ENCODE measurements around the gene LSAMP.
"Not testable (repeated sequence)": the region's sequence is repeated elsewhere in the genome, so short reads cannot be mapped to it uniquely, and the experiment has no call there.

Gene LSAMP

GRCh38 chr3:116230431-116231020 is 214.8 kb downstream of the LSAMP start:
- DNase-seq: no peak

DNA sequence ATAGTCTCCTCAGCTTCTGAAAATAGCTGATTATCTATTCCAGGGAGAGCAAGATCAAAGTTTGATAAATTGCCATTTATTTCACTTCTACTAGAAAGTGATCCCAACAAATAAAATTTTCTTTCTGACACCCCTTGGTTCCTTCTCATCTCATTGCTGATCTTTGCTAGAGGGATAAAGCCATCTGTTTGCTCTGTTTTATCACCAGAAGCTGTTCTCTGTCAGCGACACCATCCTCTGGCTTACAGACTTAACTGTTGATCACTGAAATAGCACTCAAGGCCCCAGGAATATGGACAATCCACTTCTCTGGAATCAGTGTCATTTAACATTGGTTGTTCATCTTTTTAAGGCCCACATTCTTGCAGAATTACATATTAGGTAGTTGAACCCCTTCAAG is 219.0 kb downstream of the LSAMP start:
- no peak for DNase-seq

- DNase-seq: no peak
These were observed 228.5 kb downstream of the LSAMP start for GRCh38 chr3:116216761-116217160.

DNA sequence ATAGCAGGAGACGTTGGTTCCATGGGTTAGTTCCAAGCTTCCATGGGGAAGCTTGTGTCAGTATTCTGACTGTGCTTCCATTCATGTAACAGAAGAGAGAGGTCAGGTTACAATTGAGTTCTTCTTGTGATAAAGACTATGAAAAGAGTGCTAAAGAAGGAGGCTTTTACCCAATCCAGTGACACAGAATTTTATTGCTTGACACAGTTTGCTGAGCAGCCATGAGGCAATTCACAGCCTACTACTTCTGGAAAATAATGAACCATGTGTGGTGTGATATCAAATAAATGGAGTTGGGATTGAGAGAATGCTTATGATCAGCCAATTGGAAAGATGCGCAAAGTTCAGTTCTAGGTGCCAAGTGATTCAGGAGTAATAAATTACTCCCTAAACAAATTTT is 233.4 kb downstream of the LSAMP start:
- no peak for DNase-seq

DNA sequence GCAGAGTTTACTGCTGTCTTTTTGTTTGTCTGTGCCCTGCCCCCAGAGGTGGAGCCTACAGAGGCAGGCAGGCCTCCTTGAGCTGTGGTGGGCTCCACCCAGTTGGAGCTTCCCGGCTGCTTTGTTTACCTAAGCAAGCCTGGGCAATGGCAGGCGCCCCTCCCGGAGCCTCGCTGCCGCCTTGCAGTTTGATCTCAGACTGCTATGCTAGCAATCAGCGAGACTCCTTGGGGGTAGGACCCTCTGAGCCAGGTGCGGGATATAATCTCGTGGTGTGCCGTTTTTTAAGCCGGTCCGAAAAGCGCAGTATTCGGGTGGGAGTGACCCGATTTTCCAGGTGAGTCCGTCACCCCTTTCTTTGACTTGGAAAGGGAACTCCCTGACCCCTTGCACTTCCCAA is 236.5 kb downstream of the LSAMP start:
- DNase-seq: not testable (repeated sequence)

DNA sequence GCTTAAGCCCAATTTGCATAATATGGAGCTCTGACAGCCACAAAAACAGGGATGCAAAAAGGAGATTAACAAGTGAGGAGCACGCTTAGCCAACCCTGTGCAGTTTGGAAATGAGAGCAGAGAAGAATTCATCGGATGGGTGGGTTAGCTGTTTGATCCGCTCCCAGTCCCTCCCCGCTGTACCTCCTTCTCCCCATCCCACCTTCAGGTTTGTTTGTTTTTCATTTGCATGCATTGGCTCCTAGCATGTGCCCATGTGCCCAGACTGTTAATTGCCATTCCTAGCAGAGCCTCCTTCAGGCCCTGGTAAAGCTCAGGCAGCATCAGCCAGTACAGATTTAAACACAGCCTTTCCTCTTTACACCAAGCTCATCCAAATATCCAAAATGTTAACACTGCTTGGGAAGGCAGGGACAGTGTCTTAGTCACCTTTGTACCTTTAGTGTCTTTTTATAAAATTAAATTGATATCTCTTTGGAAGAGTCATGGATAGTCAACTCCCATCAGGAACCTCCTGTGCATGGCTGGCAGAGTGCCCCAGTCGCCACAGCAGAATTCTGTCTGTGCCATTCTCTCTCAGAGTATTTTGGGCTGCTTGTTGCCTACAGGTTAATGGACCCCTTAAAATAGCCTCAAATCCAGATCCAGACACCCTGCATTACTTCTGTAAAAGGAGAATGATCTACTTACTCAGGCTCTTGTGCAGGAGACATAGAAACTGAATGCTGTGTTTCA is 244.2 kb downstream of the LSAMP start:
- no peak for DNase-seq

DNA sequence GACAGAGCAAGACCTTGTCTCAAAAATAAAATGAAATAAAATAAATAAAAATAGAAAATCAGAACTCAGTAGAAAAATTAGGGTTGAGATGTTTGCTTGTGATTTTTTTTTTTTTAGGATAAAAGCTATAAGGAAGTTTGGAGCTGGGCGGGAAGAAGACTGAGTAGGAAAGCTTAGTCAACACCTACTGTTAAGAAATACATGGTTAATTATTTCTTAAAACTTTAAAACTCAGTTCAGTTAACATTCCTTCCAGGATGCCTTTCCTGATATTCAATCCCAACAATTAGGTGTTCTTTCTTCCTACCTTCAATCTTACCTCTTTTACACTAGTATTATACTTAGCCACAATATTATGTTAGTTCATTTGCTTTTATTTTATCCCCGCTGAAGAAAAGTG is 246.2 kb downstream of the LSAMP start:
- no peak for DNase-seq

GRCh38 chr3:116198087-116198486 is 247.2 kb downstream of the LSAMP start:
- no peak for DNase-seq

GRCh38 chr3:116192464-116192863 is 252.8 kb downstream of the LSAMP start:
- no peak for DNase-seq

DNA sequence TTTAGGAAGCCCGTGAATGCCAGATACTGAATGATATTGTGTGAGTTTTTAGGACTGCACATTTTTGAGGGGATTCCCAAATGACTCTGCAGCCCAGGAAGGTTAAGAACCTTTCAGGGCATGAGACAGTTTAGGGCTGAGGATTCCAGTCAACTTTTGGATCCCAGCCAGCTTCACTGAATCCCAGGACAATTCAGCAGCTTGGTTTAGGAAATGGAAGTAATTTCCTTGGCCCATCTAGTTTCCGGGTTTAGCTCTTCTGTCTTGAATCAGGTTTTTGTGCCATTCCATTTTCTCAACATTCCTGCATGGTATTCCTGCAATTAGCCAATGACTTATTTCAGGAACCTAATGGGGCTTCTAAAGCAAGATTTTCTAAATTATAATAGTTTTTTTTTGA is 253.9 kb downstream of the LSAMP start:
- DNase-seq: no peak

GRCh38 chr3:116190095-116190494 is 255.2 kb downstream of the LSAMP start:
- DNase-seq: no peak

DNA sequence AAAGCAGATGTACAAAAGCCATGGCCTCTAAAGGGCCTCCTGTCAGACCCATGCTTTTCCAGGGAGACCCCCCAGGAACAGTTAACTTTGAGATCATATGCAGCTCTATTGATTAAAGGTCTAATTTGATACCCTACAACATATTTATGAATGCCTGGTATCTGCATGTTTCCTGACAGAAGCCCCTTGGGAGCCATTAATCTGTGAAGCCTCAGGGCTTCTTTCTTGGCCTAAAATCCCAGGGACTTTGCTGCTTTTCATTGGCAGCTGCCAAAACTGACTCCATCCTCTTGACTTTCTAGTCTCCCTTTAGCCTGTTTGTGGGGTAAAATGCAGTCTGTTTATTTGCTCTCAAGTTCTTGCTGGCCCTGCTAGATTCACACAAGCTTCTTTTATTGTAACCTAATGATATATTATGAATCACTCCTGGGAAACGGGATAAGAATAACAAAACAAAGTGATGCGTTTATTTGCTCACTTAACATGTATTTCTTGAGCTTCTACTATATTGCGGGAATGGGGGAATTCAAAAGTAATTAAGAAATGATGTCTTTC is 257.0 kb downstream of the LSAMP start:
- no peak for DNase-seq

DNA sequence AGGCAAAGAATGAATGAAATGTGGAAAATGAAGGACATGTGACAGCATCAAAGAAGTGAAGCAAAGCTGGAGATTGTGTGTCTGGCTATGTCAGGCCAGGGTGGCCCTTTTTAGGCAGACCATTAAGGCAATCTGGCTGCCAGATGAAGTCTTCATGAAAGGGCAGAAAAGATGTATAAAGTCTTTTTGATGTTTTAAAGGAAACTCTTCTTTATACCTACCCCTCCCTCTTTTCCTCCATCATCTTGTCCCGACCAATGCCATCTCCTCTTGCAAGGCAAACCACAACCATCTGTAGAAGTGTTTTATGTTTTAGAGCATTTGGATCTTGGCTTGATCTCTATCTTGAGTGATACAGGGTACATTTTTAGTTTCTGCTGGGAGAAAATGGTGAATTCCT is 259.2 kb downstream of the LSAMP start:
- DNase-seq: no peak

GRCh38 chr3:116181159-116181558 is 264.1 kb downstream of the LSAMP start:
- DNase-seq: no peak

DNA sequence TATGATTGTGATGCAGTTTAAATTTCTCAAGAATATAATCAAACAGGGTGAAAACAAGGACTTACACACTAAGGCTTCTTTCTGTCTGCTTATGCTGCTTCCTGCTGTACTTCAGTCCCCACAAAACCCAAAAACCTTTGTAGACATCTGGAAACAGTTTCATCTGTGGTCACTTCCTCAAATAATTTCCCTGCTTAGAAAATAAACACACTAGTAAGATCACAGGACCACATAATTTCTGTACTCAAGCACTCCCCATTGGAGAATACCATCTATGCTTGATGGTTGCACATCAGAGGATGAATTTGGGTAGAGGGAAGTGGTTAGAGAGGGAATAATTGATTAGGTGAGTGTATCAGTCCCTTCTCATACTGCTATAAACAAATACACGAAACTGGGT is 266.2 kb downstream of the LSAMP start:
- no peak for DNase-seq

DNA sequence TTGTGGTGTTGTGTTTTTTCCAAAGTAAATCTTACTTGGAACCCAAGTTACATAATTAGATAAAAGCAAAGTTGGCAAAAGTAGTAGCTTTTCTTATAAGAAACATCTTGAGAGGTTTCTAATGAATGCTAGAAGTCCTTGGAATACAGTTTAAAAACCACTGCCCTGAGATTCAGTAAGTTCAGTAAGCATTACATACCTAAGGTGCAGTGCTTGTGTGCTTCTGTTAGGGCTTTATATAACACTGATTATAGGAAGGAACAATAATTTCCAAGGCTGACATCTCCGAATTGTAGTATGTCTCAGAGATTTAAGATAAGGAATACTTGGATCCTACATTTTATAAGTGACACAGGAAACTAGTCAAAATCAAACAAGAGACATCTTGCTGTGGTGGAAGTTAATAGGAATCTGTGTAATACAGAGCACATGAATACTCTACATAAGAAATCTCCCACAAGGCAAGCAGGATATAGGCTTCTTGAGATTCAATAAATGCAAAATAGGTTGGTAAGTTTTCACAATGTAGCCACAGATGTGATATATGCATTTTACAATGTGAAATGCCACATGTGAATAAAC is 268.2 kb downstream of the LSAMP start:
- no peak for DNase-seq

- DNase-seq: no peak
These were observed 279.2 kb downstream of the LSAMP start for GRCh38 chr3:116166121-116166520.

DNA sequence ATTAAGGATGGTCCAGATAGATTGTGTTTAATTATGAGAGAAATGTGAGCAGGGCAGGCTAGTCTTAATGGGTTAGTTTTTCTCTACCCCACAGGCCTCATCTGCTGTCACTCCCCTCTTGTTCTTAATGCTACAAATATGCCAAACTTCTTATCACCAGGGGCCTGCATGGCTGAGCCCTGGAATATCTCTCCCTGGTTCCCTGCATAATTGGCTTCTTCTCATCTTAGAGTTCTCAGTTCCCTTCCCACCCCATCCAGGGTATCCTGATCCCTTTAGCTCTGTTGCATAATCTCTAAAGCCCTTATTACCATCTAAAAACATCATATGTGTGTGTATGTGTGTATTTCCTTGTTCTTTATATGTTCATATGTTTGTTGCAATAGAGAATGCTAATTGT is 279.6 kb downstream of the LSAMP start:
- no peak for DNase-seq

- DNase-seq: no peak
These were observed 280.2 kb downstream of the LSAMP start for GRCh38 chr3:116165135-116165534.

DNA sequence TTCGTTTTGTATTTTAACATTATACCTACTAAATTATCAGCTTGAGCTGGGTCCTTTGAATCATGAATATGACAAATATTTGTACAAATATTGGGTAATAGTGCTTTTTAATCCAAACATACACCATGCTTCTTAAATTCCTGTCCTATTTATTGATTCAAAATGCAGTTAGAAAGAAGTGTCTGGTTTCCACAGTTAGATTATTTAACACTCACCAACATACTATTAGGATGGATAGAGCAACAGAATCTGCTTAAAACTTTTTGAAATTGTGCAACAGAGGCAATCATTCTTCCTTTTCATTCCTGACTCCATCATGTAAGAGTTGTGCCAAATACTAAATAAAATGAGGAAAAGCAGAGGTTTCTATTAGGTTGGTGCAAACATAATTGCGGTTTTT is 281.2 kb downstream of the LSAMP start:
- no peak for DNase-seq

DNA sequence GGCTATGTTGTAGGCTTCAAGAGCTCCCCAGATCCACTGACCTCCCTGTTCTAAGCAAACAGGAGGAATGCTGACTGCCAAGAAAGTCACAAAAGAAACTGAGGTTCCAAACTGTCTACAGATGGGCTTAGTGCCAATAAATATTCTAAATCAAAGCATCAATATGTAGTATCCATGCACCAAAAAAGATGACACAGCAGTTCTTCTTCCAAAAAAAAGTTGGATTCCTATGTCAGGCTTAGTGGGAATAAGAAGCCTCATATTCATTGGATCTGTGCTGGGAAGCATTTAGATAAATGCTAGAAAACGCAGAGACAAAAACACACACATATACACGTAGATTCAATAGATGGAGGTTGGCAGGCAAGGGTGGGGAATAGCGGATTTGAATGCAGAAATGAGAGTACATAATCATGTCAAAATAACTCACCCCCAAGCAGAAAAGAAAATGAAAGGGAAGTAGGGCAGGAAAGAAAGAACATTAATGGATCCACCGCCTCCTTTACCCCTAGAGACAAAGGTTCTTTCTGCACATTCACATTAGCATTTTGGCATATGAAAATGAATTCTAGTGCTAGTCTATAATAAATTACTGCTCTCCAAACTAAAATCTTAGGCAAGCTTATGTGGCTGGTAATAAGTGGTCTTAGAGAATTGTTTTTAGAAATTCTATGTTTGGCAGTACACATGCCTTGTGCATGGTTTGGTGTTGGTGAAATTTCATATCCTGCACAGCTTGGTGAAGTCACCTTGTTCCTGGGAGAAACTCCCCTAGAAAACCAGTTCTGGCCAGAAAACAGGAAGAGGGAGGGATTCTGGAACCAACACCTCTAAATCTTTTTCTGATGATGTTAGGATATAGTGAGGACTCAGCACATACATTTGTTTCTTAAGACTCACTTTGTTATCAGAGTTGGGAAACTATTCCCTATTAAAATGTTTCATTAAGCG is 283.4 kb downstream of the LSAMP start:
- DNase-seq: no peak

DNA sequence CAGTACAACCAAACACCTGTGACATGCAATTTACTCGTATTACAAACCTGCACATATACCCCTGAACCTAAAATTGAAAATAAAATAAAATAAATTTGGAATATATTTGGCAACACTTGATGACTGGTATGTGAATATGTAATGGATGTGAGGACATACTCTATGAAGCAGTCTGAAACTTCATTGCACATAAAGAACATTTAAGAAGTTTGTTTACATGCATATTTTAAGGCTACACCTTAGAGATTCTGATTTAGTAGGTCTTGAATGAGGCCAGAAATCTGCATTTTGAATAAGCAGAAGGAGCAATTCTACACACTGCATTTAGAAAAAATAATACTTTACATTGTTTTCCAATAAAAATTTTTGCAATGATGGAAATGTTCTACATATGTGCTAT is 284.7 kb downstream of the LSAMP start:
- DNase-seq: no peak

DNA sequence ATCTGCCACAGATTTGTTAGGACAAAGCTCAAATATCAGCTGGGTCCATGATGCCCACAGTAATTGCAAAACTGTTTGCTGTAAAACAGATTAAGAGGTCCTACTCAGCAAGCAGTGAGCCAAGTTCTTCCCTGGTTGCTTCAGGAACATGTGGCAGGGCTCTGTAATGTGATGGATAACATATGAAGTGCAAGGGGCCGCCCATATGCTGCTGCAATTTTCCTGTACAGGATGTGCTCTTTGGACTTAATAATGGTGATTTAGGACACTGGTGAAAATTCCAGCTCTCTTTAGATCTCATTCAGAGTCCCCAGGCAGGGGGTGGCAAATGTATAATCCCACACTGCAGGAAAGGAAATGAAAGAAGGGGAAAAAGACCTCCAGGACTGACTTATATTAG is 289.4 kb downstream of the LSAMP start:
- no peak for DNase-seq

All from hematopoietic multipotent progenitor cell treated with erythropoietin and hydrocortisone succinate and interleukin-3 and kit ligand, for 6 days (in vitro differentiated cells).